SK-MEL-5 (cell line): ENCODE measurements around the gene EPHA3. TPM values are rescaled to one million over a fixed set of nuclear protein-coding genes. Genes with fewer than 3 reads are reported as not detected.

Source experiments
- DNase-seq: peaks from one replicate; pipeline ENCODE4 v3.0.0-alpha.2; 2016; ENCODE audit warnings: low read depth, low spot score
- in situ Hi-C: cut with HindIII; loops from 2 replicates; pipeline ENCODE4 v1.10.0; 2016; ENCODE audit warnings: low sequenced_read_pairs, high pct_unique_total_duplicates, low pct_unique_long_range_greater_than_20kb
- total RNA-seq: library from RNA; depleted of rRNA; stranded (reverse); fragments of >200 nt; shearing (Covaris generic); gene quantifications from 2 replicates; pipeline ENCODE4 v1.2.3, GENCODE V29; 2014

EPHA3 gene
- total RNA-seq, 1 experiment from 2014 or later = 40.8 TPM

GRCh38 chr3:89116476-89116875 lies 9.1 kb downstream of the EPHA3 start:
- DNase-seq = no peak
- in situ Hi-C loops = no loop called here

- no peak for DNase-seq
- in situ Hi-C loops = no loop called here
Measured at GRCh38 chr3:89138048-89138447, 30.6 kb downstream of the EPHA3 start.

GRCh38 chr3:89139870-89140269 lies 32.4 kb downstream of the EPHA3 start:
- in situ Hi-C loops = no loop called here
- no peak for DNase-seq

- DNase-seq = no peak
- in situ Hi-C loops = no loop called here
Measured at GRCh38 chr3:89144080-89144479, 36.7 kb downstream of the EPHA3 start.

GRCh38 chr3:89145995-89146394 lies 38.6 kb downstream of the EPHA3 start:
- no peak for DNase-seq
- in situ Hi-C loops = no loop called here

GRCh38 chr3:89154416-89154815 lies 47.0 kb downstream of the EPHA3 start:
- in situ Hi-C loops = no loop called here
- no peak for DNase-seq

- in situ Hi-C loops = no loop called here
- DNase-seq = peak; percentile 96
Measured at GRCh38 chr3:89155811-89156210, 48.4 kb downstream of the EPHA3 start.

GRCh38 chr3:89157575-89157974 lies 50.2 kb downstream of the EPHA3 start:
- no peak for DNase-seq
- in situ Hi-C loops = no loop called here

GRCh38 chr3:89159605-89160004 lies 52.2 kb downstream of the EPHA3 start:
- in situ Hi-C loops = no loop called here

GRCh38 chr3:89164774-89165173 lies 57.4 kb downstream of the EPHA3 start:
- no peak for DNase-seq
- in situ Hi-C loops = no loop called here

More at GRCh38 chr3:89159605-89160004, 52.2 kb downstream of the EPHA3 start:
- DNase-seq = no peak

- in situ Hi-C loops = no loop called here
- peak; percentile 61 for DNase-seq
Measured at GRCh38 chr3:89165636-89166263, 58.3 kb downstream of the EPHA3 start.

GRCh38 chr3:89171687-89172545 lies 64.5 kb downstream of the EPHA3 start:
- peak; percentile 100 for DNase-seq
- in situ Hi-C loops = no loop called here

GRCh38 chr3:89173546-89173945 lies 66.1 kb downstream of the EPHA3 start:
- in situ Hi-C loops = no loop called here
- no peak for DNase-seq

- in situ Hi-C loops = no loop called here
- peak; percentile 80 for DNase-seq
Measured at GRCh38 chr3:89179355-89180001, 72.1 kb downstream of the EPHA3 start.

- DNase-seq = peak; percentile 51
- in situ Hi-C loops = no loop called here
Measured at GRCh38 chr3:89180334-89180733, 72.9 kb downstream of the EPHA3 start.

- in situ Hi-C loops = no loop called here
- DNase-seq = no peak
Measured at GRCh38 chr3:89182056-89182455, 74.6 kb downstream of the EPHA3 start.

GRCh38 chr3:89184151-89184995 lies 77.0 kb downstream of the EPHA3 start:
- peak; percentile 89 for DNase-seq
- in situ Hi-C loops = no loop called here

GRCh38 chr3:89186456-89186855 lies 79.0 kb downstream of the EPHA3 start:
- no peak for DNase-seq
- in situ Hi-C loops = no loop called here
